ENCODE results near the gene MEI4.

DNA sequence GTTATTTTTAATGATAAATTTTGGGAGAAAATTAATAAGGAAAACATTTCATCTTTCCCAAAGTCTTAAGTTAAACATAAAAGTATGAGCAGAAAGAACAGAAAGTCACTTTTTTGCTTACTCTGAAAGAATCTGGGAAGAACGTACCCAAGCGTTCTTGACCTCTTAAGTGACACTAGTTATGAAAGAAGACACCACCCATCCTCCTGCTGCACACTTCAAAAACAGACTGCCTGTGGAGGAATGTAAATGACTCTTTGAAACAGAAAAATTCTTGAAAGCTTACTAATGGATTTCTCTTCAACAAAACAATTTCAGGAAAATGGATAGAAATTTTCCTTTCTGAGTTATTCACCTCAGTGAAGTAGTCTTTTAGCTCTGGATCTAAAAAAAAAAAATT is 227.7 kb downstream of the MEI4 start:
- TF ChIP-seq, protein P1, sequence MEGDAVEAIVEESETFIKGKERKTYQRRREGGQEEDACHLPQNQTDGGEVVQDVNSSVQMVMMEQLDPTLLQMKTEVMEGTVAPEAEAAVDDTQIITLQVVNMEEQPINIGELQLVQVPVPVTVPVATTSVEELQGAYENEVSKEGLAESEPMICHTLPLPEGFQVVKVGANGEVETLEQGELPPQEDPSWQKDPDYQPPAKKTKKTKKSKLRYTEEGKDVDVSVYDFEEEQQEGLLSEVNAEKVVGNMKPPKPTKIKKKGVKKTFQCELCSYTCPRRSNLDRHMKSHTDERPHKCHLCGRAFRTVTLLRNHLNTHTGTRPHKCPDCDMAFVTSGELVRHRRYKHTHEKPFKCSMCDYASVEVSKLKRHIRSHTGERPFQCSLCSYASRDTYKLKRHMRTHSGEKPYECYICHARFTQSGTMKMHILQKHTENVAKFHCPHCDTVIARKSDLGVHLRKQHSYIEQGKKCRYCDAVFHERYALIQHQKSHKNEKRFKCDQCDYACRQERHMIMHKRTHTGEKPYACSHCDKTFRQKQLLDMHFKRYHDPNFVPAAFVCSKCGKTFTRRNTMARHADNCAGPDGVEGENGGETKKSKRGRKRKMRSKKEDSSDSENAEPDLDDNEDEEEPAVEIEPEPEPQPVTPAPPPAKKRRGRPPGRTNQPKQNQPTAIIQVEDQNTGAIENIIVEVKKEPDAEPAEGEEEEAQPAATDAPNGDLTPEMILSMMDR (IDR thresholded peaks at IDR 0.05): no peak
- no peak for TF ChIP-seq POLR2A (IDR thresholded peaks at IDR 0.05)

Measured in thyroid gland (tissue), 4 donors.